GM23338 (cell line): Measurements from ENCODE around the gene RELN. TPM values are rescaled to one million over a fixed set of nuclear protein-coding genes. Genes with fewer than 3 reads are reported as not detected.

Source experiments
- ATAC-seq: fragments of 200-7000 bp; cut with Tn5 transposase; 3 replicates; pipeline ENCODE4 v1.9.1; 2020
- DNase-seq: peaks from one replicate; pipeline ENCODE4 v3.0.0-alpha.2; 2015; ENCODE audit warnings: low spot score
- H2AFZ ChIP-seq: fragments of 200-600 bp; sonication (generic); 2 replicates; pipeline ENCODE4 v1.8.0; 2016; ENCODE audit warnings: antibody characterized with exemption, mild to moderate bottlenecking, moderate library complexity
- H3F3A ChIP-seq: fragments of 200-600 bp; sonication (generic); replicated peaks from 2 replicates; pipeline ENCODE4 v1.8.0; 2017; ENCODE audit warnings: antibody characterized with exemption, mixed run types, low read depth
- H3K27ac ChIP-seq: fragments of 200-600 bp; sonication (generic); 2 replicates; pipeline ENCODE4 v1.6.1; 2016; ENCODE audit warnings: low read depth
- H3K27me3 ChIP-seq: fragments of 200-600 bp; sonication (generic); 2 replicates; pipeline ENCODE4 v1.8.0; 2016; ENCODE audit warnings: mild to moderate bottlenecking, mixed run types, moderate library complexity; ENCODE audit not compliant: insufficient read depth
- H3K36me3 ChIP-seq: fragments of 200-600 bp; sonication (generic); 2 replicates; pipeline ENCODE4 v1.8.0; 2016; ENCODE audit warnings: mild to moderate bottlenecking; ENCODE audit not compliant: insufficient read depth
- H3K4me1 ChIP-seq: fragments of 200-600 bp; sonication (generic); 2 replicates; pipeline ENCODE4 v1.8.0; 2016; ENCODE audit warnings: mild to moderate bottlenecking, moderate library complexity; ENCODE audit not compliant: insufficient read depth
- H3K4me2 ChIP-seq: fragments of 200-600 bp; sonication (generic); 2 replicates; pipeline ENCODE4 v1.7.1; 2017; ENCODE audit warnings: mixed run types
- H3K4me3 ChIP-seq: fragments of 200-600 bp; sonication (generic); 2 replicates; pipeline ENCODE4 v1.6.1; 2016; ENCODE audit warnings: mixed run types
- H3K79me2 ChIP-seq: fragments of 200-600 bp; sonication (generic); replicated peaks from 2 replicates; pipeline ENCODE4 v1.8.0; 2017; ENCODE audit warnings: mild to moderate bottlenecking; ENCODE audit not compliant: insufficient read depth
- H3K9me2 ChIP-seq: fragments of 200-600 bp; sonication (generic); 2 replicates; pipeline ENCODE4 v1.8.0; 2017; ENCODE audit not compliant: insufficient read depth
- H4K20me1 ChIP-seq: fragments of 200-600 bp; sonication (generic); replicated peaks from 2 replicates; pipeline ENCODE4 v1.8.0; 2017; ENCODE audit warnings: mild to moderate bottlenecking; ENCODE audit not compliant: insufficient read depth
- H3K27ac Mint-ChIP-seq: 2 replicates; pipeline ENCODE4 v1.8.0; 2020; ENCODE audit warnings: inconsistent platforms, mild to moderate bottlenecking, moderate library complexity, mixed read lengths
- H3K27me3 Mint-ChIP-seq: 3 replicates; pipeline ENCODE4 v1.8.0; 2022; ENCODE audit warnings: low read depth, mild to moderate bottlenecking, moderate library complexity, mixed read lengths, inconsistent platforms; ENCODE audit not compliant: insufficient read depth, poor library complexity
- H3K36me3 Mint-ChIP-seq: 3 replicates; pipeline ENCODE4 v1.8.0; 2021; ENCODE audit warnings: low read depth, mild to moderate bottlenecking, inconsistent platforms, moderate library complexity, mixed read lengths
- H3K4me1 Mint-ChIP-seq: 3 replicates; pipeline ENCODE4 v1.8.0; 2020; ENCODE audit warnings: mild to moderate bottlenecking, inconsistent platforms, mixed read lengths
- H3K4me3 Mint-ChIP-seq: 3 replicates; pipeline ENCODE4 v1.8.0; 2021; ENCODE audit warnings: moderate library complexity, mild to moderate bottlenecking, inconsistent platforms, mixed read lengths
- H3K9me3 Mint-ChIP-seq: 3 replicates; pipeline ENCODE4 v1.8.0; 2020; ENCODE audit warnings: moderate library complexity, mild to moderate bottlenecking, inconsistent platforms, mixed read lengths
- CTCF ChIP-seq, 2 experiments: fragments of 200-600 bp in 1 of 2; sonication (generic) in 1 of 2; conservative IDR thresholded peaks; 2 replicates each; pipeline versions ENCODE4 v1.5.1 to v1.6.1; 2016 to 2017; ENCODE audit warnings: antibody characterized with exemption in 2 of 2, low read depth in 2 of 2, mild to moderate bottlenecking in 2 of 2, moderate library complexity in 1 of 2
- STAT1 ChIP-seq: IDR thresholded peaks from one replicate; pipeline ENCODE4 v1.6.1; 2016; ENCODE audit warnings: antibody characterized with exemption; ENCODE audit not compliant: unreplicated experiment
- polyA plus RNA-seq: library from polyadenylated mRNA; unstranded; fragments of >200 nt; fragmentation: Nextera tagmentation; extraction: Ambion mirVana; gene quantifications from 2 replicates; pipeline ENCODE4 v1.2.1, GENCODE V29; 2016
- total RNA-seq: library from RNA; depleted of rRNA; stranded (reverse); fragments of >200 nt; shearing (Covaris generic); gene quantifications from 2 replicates; pipeline ENCODE4 v1.2.3, GENCODE V29; 2014
- TF ChIP-seq, protein P1 (sequence below): fragments of 250-450 bp; sonication (Bioruptor Pico); IDR thresholded peaks from 2 replicates; pipeline ENCODE4 v1.5.0; 2020; ENCODE audit warnings: mild to moderate bottlenecking, moderate library complexity
- TF ChIP-seq, protein P2 (sequence below): IDR thresholded peaks from one replicate; pipeline ENCODE4 v1.6.1; 2018; ENCODE audit warnings: antibody characterized with exemption; ENCODE audit not compliant: unreplicated experiment

Gene RELN
- total and polyA plus RNA-seq, 2 experiments from 2014 or later: 0.10 to 0.76 TPM

- TF ChIP-seq, protein P1, sequence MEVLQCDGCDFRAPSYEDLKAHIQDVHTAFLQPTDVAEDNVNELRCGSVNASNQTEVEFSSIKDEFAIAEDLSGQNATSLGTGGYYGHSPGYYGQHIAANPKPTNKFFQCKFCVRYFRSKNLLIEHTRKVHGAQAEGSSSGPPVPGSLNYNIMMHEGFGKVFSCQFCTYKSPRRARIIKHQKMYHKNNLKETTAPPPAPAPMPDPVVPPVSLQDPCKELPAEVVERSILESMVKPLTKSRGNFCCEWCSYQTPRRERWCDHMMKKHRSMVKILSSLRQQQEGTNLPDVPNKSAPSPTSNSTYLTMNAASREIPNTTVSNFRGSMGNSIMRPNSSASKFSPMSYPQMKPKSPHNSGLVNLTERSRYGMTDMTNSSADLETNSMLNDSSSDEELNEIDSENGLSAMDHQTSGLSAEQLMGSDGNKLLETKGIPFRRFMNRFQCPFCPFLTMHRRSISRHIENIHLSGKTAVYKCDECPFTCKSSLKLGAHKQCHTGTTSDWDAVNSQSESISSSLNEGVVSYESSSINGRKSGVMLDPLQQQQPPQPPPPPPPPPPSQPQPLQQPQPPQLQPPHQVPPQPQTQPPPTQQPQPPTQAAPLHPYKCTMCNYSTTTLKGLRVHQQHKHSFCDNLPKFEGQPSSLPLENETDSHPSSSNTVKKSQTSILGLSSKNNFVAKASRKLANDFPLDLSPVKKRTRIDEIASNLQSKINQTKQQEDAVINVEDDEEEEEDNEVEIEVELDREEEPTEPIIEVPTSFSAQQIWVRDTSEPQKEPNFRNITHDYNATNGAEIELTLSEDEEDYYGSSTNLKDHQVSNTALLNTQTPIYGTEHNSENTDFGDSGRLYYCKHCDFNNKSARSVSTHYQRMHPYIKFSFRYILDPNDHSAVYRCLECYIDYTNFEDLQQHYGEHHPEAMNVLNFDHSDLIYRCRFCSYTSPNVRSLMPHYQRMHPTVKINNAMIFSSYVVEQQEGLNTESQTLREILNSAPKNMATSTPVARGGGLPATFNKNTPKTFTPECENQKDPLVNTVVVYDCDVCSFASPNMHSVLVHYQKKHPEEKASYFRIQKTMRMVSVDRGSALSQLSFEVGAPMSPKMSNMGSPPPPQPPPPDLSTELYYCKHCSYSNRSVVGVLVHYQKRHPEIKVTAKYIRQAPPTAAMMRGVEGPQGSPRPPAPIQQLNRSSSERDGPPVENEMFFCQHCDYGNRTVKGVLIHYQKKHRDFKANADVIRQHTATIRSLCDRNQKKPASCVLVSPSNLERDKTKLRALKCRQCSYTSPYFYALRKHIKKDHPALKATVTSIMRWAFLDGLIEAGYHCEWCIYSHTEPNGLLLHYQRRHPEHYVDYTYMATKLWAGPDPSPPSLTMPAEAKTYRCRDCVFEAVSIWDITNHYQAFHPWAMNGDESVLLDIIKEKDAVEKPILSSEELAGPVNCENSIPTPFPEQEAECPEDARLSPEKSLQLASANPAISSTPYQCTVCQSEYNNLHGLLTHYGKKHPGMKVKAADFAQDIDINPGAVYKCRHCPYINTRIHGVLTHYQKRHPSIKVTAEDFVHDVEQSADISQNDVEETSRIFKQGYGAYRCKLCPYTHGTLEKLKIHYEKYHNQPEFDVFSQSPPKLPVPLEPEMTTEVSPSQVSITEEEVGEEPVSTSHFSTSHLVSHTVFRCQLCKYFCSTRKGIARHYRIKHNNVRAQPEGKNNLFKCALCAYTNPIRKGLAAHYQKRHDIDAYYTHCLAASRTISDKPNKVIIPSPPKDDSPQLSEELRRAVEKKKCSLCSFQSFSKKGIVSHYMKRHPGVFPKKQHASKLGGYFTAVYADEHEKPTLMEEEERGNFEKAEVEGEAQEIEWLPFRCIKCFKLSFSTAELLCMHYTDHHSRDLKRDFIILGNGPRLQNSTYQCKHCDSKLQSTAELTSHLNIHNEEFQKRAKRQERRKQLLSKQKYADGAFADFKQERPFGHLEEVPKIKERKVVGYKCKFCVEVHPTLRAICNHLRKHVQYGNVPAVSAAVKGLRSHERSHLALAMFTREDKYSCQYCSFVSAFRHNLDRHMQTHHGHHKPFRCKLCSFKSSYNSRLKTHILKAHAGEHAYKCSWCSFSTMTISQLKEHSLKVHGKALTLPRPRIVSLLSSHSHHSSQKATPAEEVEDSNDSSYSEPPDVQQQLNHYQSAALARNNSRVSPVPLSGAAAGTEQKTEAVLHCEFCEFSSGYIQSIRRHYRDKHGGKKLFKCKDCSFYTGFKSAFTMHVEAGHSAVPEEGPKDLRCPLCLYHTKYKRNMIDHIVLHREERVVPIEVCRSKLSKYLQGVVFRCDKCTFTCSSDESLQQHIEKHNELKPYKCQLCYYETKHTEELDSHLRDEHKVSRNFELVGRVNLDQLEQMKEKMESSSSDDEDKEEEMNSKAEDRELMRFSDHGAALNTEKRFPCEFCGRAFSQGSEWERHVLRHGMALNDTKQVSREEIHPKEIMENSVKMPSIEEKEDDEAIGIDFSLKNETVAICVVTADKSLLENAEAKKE (CRISPR knock-in tag): no peak
- TF ChIP-seq, protein P2, sequence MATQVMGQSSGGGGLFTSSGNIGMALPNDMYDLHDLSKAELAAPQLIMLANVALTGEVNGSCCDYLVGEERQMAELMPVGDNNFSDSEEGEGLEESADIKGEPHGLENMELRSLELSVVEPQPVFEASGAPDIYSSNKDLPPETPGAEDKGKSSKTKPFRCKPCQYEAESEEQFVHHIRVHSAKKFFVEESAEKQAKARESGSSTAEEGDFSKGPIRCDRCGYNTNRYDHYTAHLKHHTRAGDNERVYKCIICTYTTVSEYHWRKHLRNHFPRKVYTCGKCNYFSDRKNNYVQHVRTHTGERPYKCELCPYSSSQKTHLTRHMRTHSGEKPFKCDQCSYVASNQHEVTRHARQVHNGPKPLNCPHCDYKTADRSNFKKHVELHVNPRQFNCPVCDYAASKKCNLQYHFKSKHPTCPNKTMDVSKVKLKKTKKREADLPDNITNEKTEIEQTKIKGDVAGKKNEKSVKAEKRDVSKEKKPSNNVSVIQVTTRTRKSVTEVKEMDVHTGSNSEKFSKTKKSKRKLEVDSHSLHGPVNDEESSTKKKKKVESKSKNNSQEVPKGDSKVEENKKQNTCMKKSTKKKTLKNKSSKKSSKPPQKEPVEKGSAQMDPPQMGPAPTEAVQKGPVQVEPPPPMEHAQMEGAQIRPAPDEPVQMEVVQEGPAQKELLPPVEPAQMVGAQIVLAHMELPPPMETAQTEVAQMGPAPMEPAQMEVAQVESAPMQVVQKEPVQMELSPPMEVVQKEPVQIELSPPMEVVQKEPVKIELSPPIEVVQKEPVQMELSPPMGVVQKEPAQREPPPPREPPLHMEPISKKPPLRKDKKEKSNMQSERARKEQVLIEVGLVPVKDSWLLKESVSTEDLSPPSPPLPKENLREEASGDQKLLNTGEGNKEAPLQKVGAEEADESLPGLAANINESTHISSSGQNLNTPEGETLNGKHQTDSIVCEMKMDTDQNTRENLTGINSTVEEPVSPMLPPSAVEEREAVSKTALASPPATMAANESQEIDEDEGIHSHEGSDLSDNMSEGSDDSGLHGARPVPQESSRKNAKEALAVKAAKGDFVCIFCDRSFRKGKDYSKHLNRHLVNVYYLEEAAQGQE: no peak
Measured at GRCh38 chr7:103762065-103762760, 227.2 kb downstream of the RELN start (continued).

GRCh38 chr7:103752995-103753394 lies 236.5 kb downstream of the RELN start:
- Histone ChIP-seq H3K4me3 (no peak overlapping the region), H3K27me3 (no peaks in the 10 kb centered on the region), H3F3A (no peaks in the 10 kb centered on the region), H3K4me2 (no peak overlapping the region), H3K36me3 (no peaks in the 10 kb centered on the region), H3K4me1 (no peaks in the 10 kb centered on the region), H4K20me1 (no peaks in the 10 kb centered on the region), H3K79me2 (no peaks in the 10 kb centered on the region), H2AFZ (no peak overlapping the region), H3K27ac (no peak overlapping the region), H3K9me2 (no peaks in the 10 kb centered on the region)
- Mint-ChIP-seq H3K27ac (no peak overlapping the region), H3K27me3 (peaks cover 2% of the 10 kb centered on the region), H3K36me3 (no peaks in the 10 kb centered on the region), H3K4me3 (no peak overlapping the region), H3K9me3 (no peaks in the 10 kb centered on the region), H3K4me1 (peaks cover 6% of the 10 kb centered on the region; the same call in 2 of the 3 replicates)
- no peak for ATAC-seq
- no peak for DNase-seq
- peak in 1 of 2 experiments; percentile 27; a peak in 2 of 4 replicates for TF ChIP-seq CTCF (conservative IDR thresholded peaks at IDR 0.05; ENCODE audit: low read depth in 2 of 2)
- no peak for TF ChIP-seq STAT1
